H1 (cell line): ENCODE results near the gene OR5K2. TPM values are rescaled to one million over a fixed set of nuclear protein-coding genes. Genes with fewer than 3 reads are reported as not detected.

ENCODE experiments used
- CTCF ChIA-PET: fragments of 300-600 bp; sonication (Branson Sonifier 250); formaldehyde crosslinking; loops from one replicate; lab custom pipeline; 2021; ENCODE audit not compliant: partially characterized antibody; lab: Charles Lee
- POLR2A ChIA-PET: fragments of 300-600 bp; sonication (Branson Sonifier 250); formaldehyde crosslinking; loops from one replicate; lab custom pipeline; 2021; ENCODE audit warnings: inconsistent platforms; ENCODE audit not compliant: partially characterized antibody; lab: Charles Lee
- DNase-seq, 2 experiments: peaks; one replicate each; pipeline versions ENCODE4 v3.0.0 to v3.0.0-alpha.2; 2010 to 2022; ENCODE audit warnings: low spot score in 2 of 2, low read depth in 1 of 2, mixed read lengths in 1 of 2
- FAIRE-seq: peaks from 2 replicates; lab custom pipeline; 2011; peaks lifted over from hg19 to GRCh38; lab: Jason Lieb, UNC
- H2AFZ ChIP-seq: 2 replicates; pipeline ENCODE4 v1.8.1; 2012; ENCODE audit warnings: low read length, inconsistent platforms
- H2AK5ac ChIP-seq: 2 replicates; pipeline ENCODE4 v1.6.1; 2013; ENCODE audit warnings: low read depth, low read length
- H2BK120ac ChIP-seq: replicated peaks from 2 replicates; pipeline ENCODE3; 2013; ENCODE audit warnings: low read depth, low read length, inconsistent platforms
- H2BK12ac ChIP-seq: 2 replicates; pipeline ENCODE4 v1.6.1; 2013; ENCODE audit warnings: low read depth, low read length
- H2BK15ac ChIP-seq: 2 replicates; pipeline ENCODE4 v1.6.1; 2013; ENCODE audit warnings: low read length
- H2BK20ac ChIP-seq: 2 replicates; pipeline ENCODE4 v1.6.1; 2013; ENCODE audit warnings: low read length
- H2BK5ac ChIP-seq: 2 replicates; pipeline ENCODE4 v1.6.1; 2013; ENCODE audit warnings: low read depth, low read length
- H3K14ac ChIP-seq: 2 replicates; pipeline ENCODE4 v1.6.1; 2013; ENCODE audit warnings: inconsistent platforms; ENCODE audit not compliant: insufficient read length
- H3K18ac ChIP-seq: 2 replicates; pipeline ENCODE4 v1.6.1; 2013; ENCODE audit warnings: low read length; ENCODE audit errors: extremely low read depth
- H3K23ac ChIP-seq: 2 replicates; pipeline ENCODE4 v1.6.1; 2013; ENCODE audit warnings: inconsistent platforms; ENCODE audit not compliant: insufficient read length
- H3K23me2 ChIP-seq: 2 replicates; pipeline ENCODE4 v1.6.1; 2013; ENCODE audit warnings: low read depth, low read length
- H3K27ac ChIP-seq: 2 replicates; pipeline ENCODE4 v1.6.1; 2011; ENCODE audit warnings: low read depth, low read length, inconsistent platforms
- H3K27me3 ChIP-seq, 4 experiments: replicated peaks in 1 of 4; 1 replicate in 1 of 4; 2 replicates in 3 of 4; pipeline versions ENCODE4 v1.6.1 to v1.8.1; 2011 to 2013; ENCODE audit warnings: low read length in 3 of 4, mild to moderate bottlenecking in 3 of 4, inconsistent platforms in 2 of 4, mixed read lengths in 2 of 4, moderate library complexity in 1 of 4; ENCODE audit not compliant: control insufficient read depth in 3 of 4, insufficient read depth in 3 of 4; ENCODE audit errors: extremely low read depth in 1 of 4
- H3K36me3 ChIP-seq, 4 experiments: 2 replicates each; pipeline versions ENCODE4 v1.6.1 to v1.8.1; 2011 to 2013; ENCODE audit warnings: mild to moderate bottlenecking in 4 of 4, low read length in 3 of 4, moderate library complexity in 2 of 4, control low read depth in 1 of 4, inconsistent platforms in 1 of 4; ENCODE audit not compliant: insufficient read depth in 4 of 4, control insufficient read depth in 2 of 4
- H3K4ac ChIP-seq: replicated peaks from 2 replicates; pipeline ENCODE3; 2013; ENCODE audit warnings: low read length, low read depth, mixed read lengths, inconsistent platforms; ENCODE audit not compliant: insufficient read length
- H3K4me1 ChIP-seq, 4 experiments: replicated peaks in 1 of 4; 1 replicate in 1 of 4; 2 replicates in 3 of 4; pipeline versions ENCODE4 v1.6.1 to v1.8.1; 2011 to 2013; ENCODE audit warnings: low read length in 3 of 4, inconsistent platforms in 2 of 4, mixed read lengths in 1 of 4; ENCODE audit not compliant: insufficient read depth in 4 of 4, control insufficient read depth in 3 of 4
- H3K4me2 ChIP-seq, 2 experiments: 2 replicates each; pipeline versions ENCODE4 v1.6.1 to v1.8.1; 2011 to 2013; ENCODE audit warnings: low read depth in 2 of 2, low read length in 2 of 2, control low read depth in 1 of 2, inconsistent platforms in 1 of 2, mild to moderate bottlenecking in 1 of 2; ENCODE audit not compliant: insufficient read depth in 1 of 2
- H3K4me3 ChIP-seq, 4 experiments: fragments of 200-600, 300-600 bp in 1 of 4; sonication (generic), shearing (Covaris generic), sonication (Bioruptor Twin) in 1 of 4; 2 replicates each; pipeline versions ENCODE4 v1.5.1 to v1.8.1; 2011 to 2016; ENCODE audit warnings: low read length in 4 of 4, low read depth in 3 of 4, control low read depth in 2 of 4, inconsistent platforms in 2 of 4, mild to moderate bottlenecking in 2 of 4, mixed read lengths in 1 of 4, moderate library complexity in 1 of 4; ENCODE audit not compliant: insufficient read depth in 2 of 4; ENCODE audit errors: extremely low read depth in 1 of 4
- H3K56ac ChIP-seq: replicated peaks from 2 replicates; pipeline ENCODE3; 2013; ENCODE audit warnings: low read depth, mild to moderate bottlenecking, mixed read lengths, low read length, inconsistent platforms; ENCODE audit not compliant: insufficient read length
- H3K79me1 ChIP-seq: 2 replicates; pipeline ENCODE4 v1.6.1; 2013; ENCODE audit warnings: low read depth, low read length, control low read depth
- H3K79me2 ChIP-seq, 2 experiments: 2 replicates each; pipeline versions ENCODE4 v1.6.1 to v1.8.1; 2012 to 2013; ENCODE audit warnings: low read length in 2 of 2, mild to moderate bottlenecking in 2 of 2, inconsistent platforms in 1 of 2; ENCODE audit not compliant: insufficient read depth in 2 of 2, control insufficient read depth in 1 of 2
- H3K9ac ChIP-seq, 4 experiments: replicated peaks in 1 of 4; 1 replicate in 1 of 4; 2 replicates in 3 of 4; pipeline versions ENCODE4 v1.6.1 to v1.8.1; 2011 to 2013; ENCODE audit warnings: low read depth in 3 of 4, low read length in 3 of 4, control low read depth in 2 of 4, mild to moderate bottlenecking in 2 of 4, moderate library complexity in 2 of 4, inconsistent platforms in 1 of 4; ENCODE audit errors: extremely low read depth in 1 of 4
- H3K9me3 ChIP-seq, 2 experiments: 2 replicates each; pipeline versions ENCODE4 v1.6.1 to v1.8.1; 2012 to 2013; ENCODE audit warnings: mild to moderate bottlenecking in 2 of 2, moderate library complexity in 2 of 2, control low read depth in 1 of 2, inconsistent platforms in 1 of 2, low read depth in 1 of 2, low read length in 1 of 2, mixed read lengths in 1 of 2; ENCODE audit not compliant: insufficient read depth in 2 of 2
- H4K20me1 ChIP-seq, 2 experiments: replicated peaks in 1 of 2; 2 replicates each; pipeline versions ENCODE3 to v1.8.1; 2011 to 2013; ENCODE audit warnings: inconsistent platforms in 2 of 2, low read length in 2 of 2, mild to moderate bottlenecking in 1 of 2; ENCODE audit not compliant: insufficient read depth in 2 of 2, control insufficient read depth in 1 of 2
- H4K5ac ChIP-seq: 2 replicates; pipeline ENCODE4 v1.6.1; 2013; ENCODE audit warnings: low read length, low read depth, mixed read lengths, inconsistent platforms; ENCODE audit not compliant: insufficient read length
- H4K8ac ChIP-seq: 2 replicates; pipeline ENCODE4 v1.8.0; 2013; ENCODE audit warnings: mild to moderate bottlenecking, moderate library complexity, low read length, inconsistent platforms; ENCODE audit not compliant: insufficient read depth; ENCODE audit errors: extremely low read depth
- H4K91ac ChIP-seq: replicated peaks from 2 replicates; pipeline ENCODE3; 2013; ENCODE audit warnings: low read length, mixed read lengths, inconsistent platforms; ENCODE audit not compliant: insufficient read length
- FOSL1 ChIP-seq: IDR thresholded peaks from 2 replicates; pipeline ENCODE4 v1.6.1; 2011; ENCODE audit warnings: mild to moderate bottlenecking, low read depth, low read length, moderate library complexity; ENCODE audit not compliant: insufficient read depth
- KDM4A ChIP-seq: IDR thresholded peaks from one replicate; pipeline ENCODE4 v1.7.1; 2012; ENCODE audit warnings: low read depth, mild to moderate bottlenecking, moderate library complexity, low read length, inconsistent platforms; ENCODE audit not compliant: severe bottlenecking
- KDM5A ChIP-seq: fragments of 200-600 bp; IDR thresholded peaks from 2 replicates; pipeline ENCODE4 v1.7.1; 2012; ENCODE audit warnings: mild to moderate bottlenecking, low read length, inconsistent platforms, mixed read lengths
- SIX5 ChIP-seq: IDR thresholded peaks from 2 replicates; pipeline ENCODE4 v1.6.1; 2011; ENCODE audit warnings: mild to moderate bottlenecking, low read depth, low read length
- WGBS, 2 experiments: shearing (Covaris generic) in 1 of 2; methylation state at CpG; one replicate each; pipeline versions ENCODE4 v1.1.6 to v1.1.7; 2013 to 2015; ENCODE audit warnings: low lambda C conversion rate in 2 of 2, mixed read lengths in 2 of 2, inconsistent platforms in 1 of 2, low coverage in 1 of 2, missing lambda C conversion rate in 1 of 2; ENCODE audit not compliant: insufficient replicate concordance in 2 of 2, insufficient coverage in 1 of 2, insufficient read length in 1 of 2; ENCODE audit errors: extremely low coverage in 1 of 2, missing lambda C conversion rate in 1 of 2; 5-methylcytosine and 5-hydroxymethylcytosine counted together
- polyA plus RNA-seq, 7 experiments: library from polyadenylated mRNA; depleted of rRNA in 3 of 7; stranded (reverse) in 5 of 7; unstranded in 2 of 7; fragments of >200 nt in 5 of 7; fragments of 200-250 nt in 2 of 7; gene quantifications; 1 replicate in 5 of 7; 2 replicates in 1 of 7; 4 replicates in 1 of 7; pipeline versions ENCODE4 v1.2.1 to v1.2.3, GENCODE V29; 2011 to 2013; ENCODE audit warnings: missing spikeins in 2 of 7, mixed read lengths in 2 of 7
- total RNA-seq: library from RNA; stranded (reverse); fragmentation: NEBNext Ultra II Directional; extraction: Animal tissue kit (Norgen Biotek cat#: 25700); gene quantifications from 2 replicates; pipeline ENCODE4 v1.2.1, GENCODE V29; 2021
- TF ChIP-seq, protein P1 (sequence below): IDR thresholded peaks from 2 replicates; pipeline ENCODE4 v1.6.1; 2011; ENCODE audit warnings: low read depth, mild to moderate bottlenecking, low read length; ENCODE audit not compliant: insufficient read depth

OR5K2 gene
- total and polyA plus RNA-seq, 2 of the 8 experiments (the other 6 are each of a cell fraction or from before 2014, with no cell fraction given): not detected

DNA sequence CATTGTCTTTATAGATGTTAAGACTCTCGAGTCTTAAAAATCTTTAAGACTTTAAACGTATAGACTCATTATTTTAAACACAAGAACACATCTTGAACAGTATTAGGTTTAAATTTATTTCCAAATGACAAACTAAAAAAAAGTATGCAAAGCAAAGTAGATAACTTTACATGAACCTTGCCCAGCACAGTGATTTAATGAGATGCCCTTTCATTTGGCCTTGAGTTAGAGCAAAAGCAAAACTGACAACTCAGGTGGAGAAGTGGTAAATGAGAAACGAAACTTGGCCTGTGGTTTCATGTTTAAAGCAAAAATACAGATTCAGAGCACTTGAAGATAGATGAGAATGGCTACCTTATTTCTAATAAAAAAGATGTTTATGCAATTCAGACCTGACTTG is 42.9 kb downstream of the OR5K2 start:
- ChIA-PET CTCF (no interaction called here), POLR2A (no interaction called here)
- Histone ChIP-seq H3K23me2 (no peaks in the 10 kb centered on the region), H2AK5ac (no peak overlapping the region), H2BK15ac (no peak overlapping the region), H2BK12ac (no peak overlapping the region), H3K18ac (no peak overlapping the region), H3K9me3 (no peaks in the 10 kb centered on the region), H2BK20ac (no peak overlapping the region), H4K8ac (no peak overlapping the region), H2AFZ (no peak overlapping the region), H3K14ac (no peak overlapping the region), H3K79me2 (no peaks in the 10 kb centered on the region), H3K4ac (no peak overlapping the region), H3K56ac (no peak overlapping the region), H3K27me3 (peaks cover 0 to 1% (median 0%) of the 10 kb centered on the region in 4 experiments; a peak in 1 of 7 replicates), H2BK120ac (no peak overlapping the region), H3K4me3 (no peak overlapping the region), H3K79me1 (no peaks in the 10 kb centered on the region), H4K5ac (no peak overlapping the region), H3K23ac (no peak overlapping the region), H3K4me1 (peaks cover 0 to 2% (median 0%) of the 10 kb centered on the region in 4 experiments; a peak in 1 of 7 replicates), H3K36me3 (no peaks in the 10 kb centered on the region), H4K91ac (no peak overlapping the region), H3K9ac (no peak overlapping the region), H3K4me2 (no peak overlapping the region), H3K27ac (no peak overlapping the region), H4K20me1 (no peaks in the 10 kb centered on the region), H2BK5ac (no peak overlapping the region)
- WGBS, 2 experiments: 87% methylated on average over 3 of the region's 3 CpGs; no CpG with 5 or more reads in 1 of the 2 experiments
- no peak for FAIRE-seq
- no peak for DNase-seq
- TF ChIP-seq, protein P1, sequence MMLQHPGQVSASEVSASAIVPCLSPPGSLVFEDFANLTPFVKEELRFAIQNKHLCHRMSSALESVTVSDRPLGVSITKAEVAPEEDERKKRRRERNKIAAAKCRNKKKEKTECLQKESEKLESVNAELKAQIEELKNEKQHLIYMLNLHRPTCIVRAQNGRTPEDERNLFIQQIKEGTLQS: no peak
- no peak for TF ChIP-seq KDM5A
- TF ChIP-seq KDM4A: no peak
- no peak for TF ChIP-seq FOSL1
- no peak for TF ChIP-seq SIX5
